ENCODE measurements around the gene CPNE7. TPM values are rescaled to one million over a fixed set of nuclear protein-coding genes. Genes with fewer than 3 reads are reported as not detected.
A peak's percentile ranks its signal among the peaks of the same experiment; 100 is the strongest.

CPNE7 gene
- total and polyA plus RNA-seq, 4 donors: 0.30 to 0.56 (median 0.47) TPM; not detected in 1

GRCh38 chr16:89579351-89579750, 3.8 kb downstream of the CPNE7 start:
- no peaks in the 10 kb centered on the region for H3K9me3 ChIP-seq (ENCODE audit: control insufficient read depth in 4 of 4, low read length in 3 of 4)
- TF ChIP-seq, protein P1, sequence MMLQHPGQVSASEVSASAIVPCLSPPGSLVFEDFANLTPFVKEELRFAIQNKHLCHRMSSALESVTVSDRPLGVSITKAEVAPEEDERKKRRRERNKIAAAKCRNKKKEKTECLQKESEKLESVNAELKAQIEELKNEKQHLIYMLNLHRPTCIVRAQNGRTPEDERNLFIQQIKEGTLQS (IDR thresholded peaks at IDR 0.05): no peak
- TF ChIP-seq RAD21 (IDR thresholded peaks at IDR 0.05): no peak
- TF ChIP-seq TAF1 (conservative IDR thresholded peaks at IDR 0.05): no peak
- no peak for TF ChIP-seq JUND (IDR thresholded peaks at IDR 0.05)
- WGBS: 90% methylated on average over 15 of the region's 15 CpGs
- H3K4me3 ChIP-seq (ENCODE audit: low read depth in 1 of 3, low read length in 3 of 3): no peak overlapping the region
- DNase-seq (ENCODE audit: low spot score): no peak
- H3K9ac ChIP-seq (ENCODE audit: low read depth in 1 of 2, low read length in 2 of 2): no peak overlapping the region
- peaks cover 6 to 22% (median 14%) of the 10 kb centered on the region in 4 donors for H3K4me1 ChIP-seq (ENCODE audit: control insufficient read depth in 4 of 4, insufficient read depth in 4 of 4, low read length in 3 of 4)
- no peaks in the 10 kb centered on the region for H3K36me3 ChIP-seq (ENCODE audit: control insufficient read depth in 4 of 4, insufficient read depth in 3 of 4, low read depth in 1 of 4, low read length in 3 of 4)
- H3K27ac ChIP-seq (ENCODE audit: low read depth in 1 of 2, low read length in 2 of 2): no peak overlapping the region
- H3K27me3 ChIP-seq (ENCODE audit: control insufficient read depth in 4 of 4, insufficient read depth in 4 of 4, low read length in 3 of 4): peaks cover 0 to 3% (median 0%) of the 10 kb centered on the region in 4 donors

GRCh38 chr16:89581045-89581695, 5.6 kb downstream of the CPNE7 start:
- Histone ChIP-seq H3K36me3 (ENCODE audit: control insufficient read depth in 4 of 4, insufficient read depth in 3 of 4, low read depth in 1 of 4, low read length in 3 of 4) (no peaks in the 10 kb centered on the region), H3K27ac (ENCODE audit: low read depth in 1 of 2, low read length in 2 of 2) (peak overlapping the region in 1 of 2 donors; percentile 59), H3K4me1 (ENCODE audit: control insufficient read depth in 4 of 4, insufficient read depth in 4 of 4, low read length in 3 of 4) (peaks cover 6 to 13% (median 7%) of the 10 kb centered on the region in 4 donors), H3K4me3 (ENCODE audit: low read depth in 1 of 3, low read length in 3 of 3) (no peak overlapping the region), H3K9ac (ENCODE audit: low read depth in 1 of 2, low read length in 2 of 2) (no peak overlapping the region), H3K9me3 (ENCODE audit: control insufficient read depth in 4 of 4, low read length in 3 of 4) (no peaks in the 10 kb centered on the region), H3K27me3 (ENCODE audit: control insufficient read depth in 4 of 4, insufficient read depth in 4 of 4, low read length in 3 of 4) (peaks cover 0 to 1% (median 0%) of the 10 kb centered on the region in 4 donors)
- WGBS: 91% methylated on average over 33 of the region's 33 CpGs
- TF ChIP-seq YY1 (IDR thresholded peaks at IDR 0.05): no peak
- DNase-seq (ENCODE audit: low spot score): no peak

- WGBS: 39% methylated on average over 15 of the region's 15 CpGs
- no peak for DNase-seq (ENCODE audit: low spot score)
These were observed 6.5 kb downstream of the CPNE7 start for GRCh38 chr16:89581861-89582563.

GRCh38 chr16:89582614-89583196, 7.1 kb downstream of the CPNE7 start:
- H3K27me3 ChIP-seq (ENCODE audit: control insufficient read depth in 4 of 4, insufficient read depth in 4 of 4, low read length in 3 of 4): no peaks in the 10 kb centered on the region
- WGBS: 96% methylated on average over 19 of the region's 19 CpGs
- H3K4me3 ChIP-seq (ENCODE audit: low read depth in 1 of 3, low read length in 3 of 3): no peak overlapping the region
- H3K27ac ChIP-seq (ENCODE audit: low read depth in 1 of 2, low read length in 2 of 2): peak overlapping the region; percentile 68 to 69
- TF ChIP-seq EGR1 (IDR thresholded peaks at IDR 0.05; ENCODE audit: low read depth in 2 of 2) (no peak), NR2F2 (IDR thresholded peaks at IDR 0.05) (no peak), REST (IDR thresholded peaks at IDR 0.05) (no peak), SP1 (IDR thresholded peaks at IDR 0.05) (no peak)
- no peak for DNase-seq (ENCODE audit: low spot score)
- no peaks in the 10 kb centered on the region for H3K9me3 ChIP-seq (ENCODE audit: control insufficient read depth in 4 of 4, low read length in 3 of 4)
- H3K36me3 ChIP-seq (ENCODE audit: control insufficient read depth in 4 of 4, insufficient read depth in 3 of 4, low read depth in 1 of 4, low read length in 3 of 4): no peaks in the 10 kb centered on the region
- peaks cover 6 to 13% (median 6%) of the 10 kb centered on the region in 4 donors for H3K4me1 ChIP-seq (ENCODE audit: control insufficient read depth in 4 of 4, insufficient read depth in 4 of 4, low read length in 3 of 4)
- H3K9ac ChIP-seq (ENCODE audit: low read depth in 1 of 2, low read length in 2 of 2): peak overlapping the region in 1 of 2 donors; percentile 47

More at GRCh38 chr16:89581861-89582563, 6.5 kb downstream of the CPNE7 start:
- Histone ChIP-seq H3K27ac (ENCODE audit: low read depth in 1 of 2, low read length in 2 of 2) (peak overlapping the region; percentile 68 to 69), H3K36me3 (ENCODE audit: control insufficient read depth in 4 of 4, insufficient read depth in 3 of 4, low read depth in 1 of 4, low read length in 3 of 4) (no peaks in the 10 kb centered on the region), H3K4me1 (ENCODE audit: control insufficient read depth in 4 of 4, insufficient read depth in 4 of 4, low read length in 3 of 4) (peaks cover 6 to 13% (median 6%) of the 10 kb centered on the region in 4 donors), H3K27me3 (ENCODE audit: control insufficient read depth in 4 of 4, insufficient read depth in 4 of 4, low read length in 3 of 4) (no peaks in the 10 kb centered on the region), H3K4me3 (ENCODE audit: low read depth in 1 of 3, low read length in 3 of 3) (no peak overlapping the region), H3K9me3 (ENCODE audit: control insufficient read depth in 4 of 4, low read length in 3 of 4) (no peaks in the 10 kb centered on the region), H3K9ac (ENCODE audit: low read depth in 1 of 2, low read length in 2 of 2) (peak overlapping the region in 1 of 2 donors; percentile 47)
- TF ChIP-seq GABPA (IDR thresholded peaks at IDR 0.05 in 1 of 2, conservative IDR thresholded peaks at IDR 0.05 in 1 of 2) (peak in 1 of 2 donors; percentile 77), RAD21 (IDR thresholded peaks at IDR 0.05) (peak in 1 of 2 donors; percentile 53), EGR1 (IDR thresholded peaks at IDR 0.05; ENCODE audit: low read depth in 2 of 2) (peak; percentile 60 to 86), HNF4G (IDR thresholded peaks at IDR 0.05) (peak; percentile 18), HNF4A (conservative IDR thresholded peaks at IDR 0.05) (peak; percentile 85 to 88), RXRA (IDR thresholded peaks at IDR 0.05) (peak; percentile 99), FOXA1 (IDR thresholded peaks at IDR 0.05) (peak; percentile 65), SP1 (IDR thresholded peaks at IDR 0.05) (peak; percentile 90), FOXA2 (IDR thresholded peaks at IDR 0.05) (peak; percentile 86), JUND (IDR thresholded peaks at IDR 0.05) (no peak), NR2F2 (IDR thresholded peaks at IDR 0.05) (peak; percentile 100), TAF1 (conservative IDR thresholded peaks at IDR 0.05) (no peak)
- TF ChIP-seq, protein P1 (IDR thresholded peaks at IDR 0.05): no peak
